OCI-LY7 (cell line): ENCODE results near the gene QPRT. TPM values are rescaled to one million over a fixed set of nuclear protein-coding genes. Genes with fewer than 3 reads are reported as not detected.

ENCODE experiments used
- BruUV-seq: library from RNA; stranded (reverse); fragments of 400-500 nt; replicated peaks from 2 replicates; lab custom pipeline; 2021; lab: Mats Ljungman, UMichigan
- CTCF ChIA-PET: fragments of 300-600 bp; sonication (Branson Sonifier 250); formaldehyde crosslinking; loops from one replicate; lab custom pipeline; 2022; ENCODE audit warnings: antibody characterized with exemption; ENCODE audit not compliant: unreplicated experiment; lab: Charles Lee
- POLR2A ChIA-PET: fragments of 300-600 bp; sonication (Branson Sonifier 250); formaldehyde crosslinking; loops from one replicate; lab custom pipeline; 2022; ENCODE audit warnings: antibody characterized with exemption; lab: Charles Lee
- DNase-seq: peaks from one replicate; pipeline ENCODE4 v3.0.0-alpha.2; 2015; ENCODE audit warnings: low spot score
- H2AFZ ChIP-seq: fragments of 200-600 bp; sonication (generic), shearing (Covaris generic); 2 replicates; pipeline ENCODE4 v1.6.1; 2014; ENCODE audit warnings: mild to moderate bottlenecking, antibody characterized with exemption, low read length, moderate library complexity
- H3K27ac ChIP-seq: fragments of 200-600 bp; sonication (generic); 2 replicates; pipeline ENCODE4 v1.5.1; 2014; ENCODE audit warnings: mixed run types, low read depth, mild to moderate bottlenecking, moderate library complexity, low read length, inconsistent platforms; ENCODE audit not compliant: poor library complexity, severe bottlenecking
- H3K36me3 ChIP-seq: fragments of 200-600 bp; sonication (generic); 2 replicates; pipeline ENCODE4 v1.6.1; 2014; ENCODE audit warnings: mild to moderate bottlenecking, antibody characterized with exemption, low read length, moderate library complexity, mixed read lengths; ENCODE audit not compliant: insufficient read depth
- H3K4me1 ChIP-seq: fragments of 200-600 bp; sonication (generic); 2 replicates; pipeline ENCODE4 v1.5.1; 2014; ENCODE audit warnings: mild to moderate bottlenecking, low read length; ENCODE audit not compliant: insufficient read depth, poor library complexity, severe bottlenecking
- H3K4me2 ChIP-seq: fragments of 200-600 bp; sonication (generic); 2 replicates; pipeline ENCODE4 v1.6.1; 2014; ENCODE audit warnings: mild to moderate bottlenecking, low read length
- H3K4me3 ChIP-seq: fragments of 200-600 bp; sonication (generic); 2 replicates; pipeline ENCODE4 v1.5.1; 2014; ENCODE audit warnings: mild to moderate bottlenecking, low read depth, low read length; ENCODE audit not compliant: poor library complexity, severe bottlenecking
- H3K79me2 ChIP-seq: fragments of 200-600 bp; sonication (generic); 2 replicates; pipeline ENCODE4 v1.6.1; 2016; ENCODE audit warnings: low read depth, mild to moderate bottlenecking, low read length, moderate library complexity, mixed read lengths; ENCODE audit not compliant: insufficient read depth
- H3K9me2 ChIP-seq: fragments of 200-600 bp; sonication (generic); 2 replicates; pipeline ENCODE4 v1.6.1; 2016; ENCODE audit warnings: mild to moderate bottlenecking, low read length, mixed read lengths; ENCODE audit not compliant: insufficient read depth
- H3K9me3 ChIP-seq: fragments of 200-600 bp; sonication (generic); 2 replicates; pipeline ENCODE4 v1.6.1; 2014; ENCODE audit warnings: mild to moderate bottlenecking, mixed run types, low read length, mixed read lengths
- H4K20me1 ChIP-seq: fragments of 200-600 bp; sonication (generic); 2 replicates; pipeline ENCODE4 v1.6.1; 2014; ENCODE audit warnings: mild to moderate bottlenecking, antibody characterized with exemption, low read length, moderate library complexity, mixed read lengths; ENCODE audit not compliant: insufficient read depth
- EZH2phosphoT487 ChIP-seq: fragments of 200-600 bp; sonication (generic); IDR thresholded peaks from 2 replicates; pipeline ENCODE4 v1.6.1; 2018; ENCODE audit warnings: low read depth, borderline replicate concordance, mild to moderate bottlenecking, mixed run types, antibody characterized with exemption, low read length, moderate library complexity, mixed read lengths
- intact Hi-C: fragments of 100-400 bp; cut with micrococcal nuclease; formaldehyde crosslinking; loops from one replicate; pipeline ENCODE4 v1.10.0; 2022; ENCODE audit not compliant: unreplicated experiment
- total RNA-seq, 2 experiments: library from RNA; depleted of rRNA in 1 of 2; stranded (reverse); fragments of >200 nt in 1 of 2; shearing (Covaris generic) in 1 of 2; gene quantifications; 2 replicates each; pipeline ENCODE4 v1.2.3, GENCODE V29; 2014 to 2022
- TF ChIP-seq, protein P1 (sequence below): fragments of 200-600 bp; sonication (generic); conservative IDR thresholded peaks from 2 replicates; pipeline ENCODE4 v1.5.1; 2014; ENCODE audit warnings: mild to moderate bottlenecking, antibody characterized with exemption, low read length, moderate library complexity, mixed read lengths

Gene QPRT
- total RNA-seq, 2 experiments from 2014 or later = 10.6 to 12.6 TPM

DNA sequence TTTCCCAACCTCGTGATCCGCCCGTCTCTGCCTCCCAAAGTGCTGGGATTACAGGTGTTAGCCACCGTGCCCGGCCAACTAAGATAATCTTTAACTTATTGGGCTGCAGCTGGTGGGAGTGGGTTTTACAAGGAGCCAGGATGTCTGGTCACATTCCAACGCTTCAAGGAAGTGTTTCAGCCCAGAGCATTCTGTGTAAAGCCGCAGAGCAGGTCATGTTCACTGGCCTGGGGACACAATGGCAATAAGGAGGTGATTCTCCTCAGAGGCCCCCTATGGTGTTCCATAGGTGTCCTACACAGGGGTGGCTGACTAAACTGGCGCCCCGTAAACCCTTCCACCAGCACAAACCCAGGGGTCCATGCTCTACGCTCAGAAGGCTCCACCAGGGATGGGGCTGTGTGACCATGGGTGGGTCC, 1.2 kb downstream of the QPRT start:
- H3K9me2 ChIP-seq = no peaks in the 10 kb centered on the region
- H4K20me1 ChIP-seq = no peaks in the 10 kb centered on the region
- TSS peak; percentile 36 for BruUV-seq
- DNase-seq = no peak
- no peak for TF ChIP-seq EZH2phosphoT487
- CTCF ChIA-PET = no interaction called here
- H3K4me3 ChIP-seq = peak overlapping the region; percentile 68
- H3K4me2 ChIP-seq = peak overlapping the region; percentile 93
- no peaks in the 10 kb centered on the region; the same call in 1 of the 2 replicates for H3K9me3 ChIP-seq
- POLR2A ChIA-PET = interaction anchor here (0.5 to 1.4 kb wide), 4 partner anchors 12 to 242 kb away, joined by 3 to 11 read pairs (median 3); no protein-coding TSS in a partner anchor
- peak overlapping the region; percentile 79 for H3K27ac ChIP-seq
- no peaks in the 10 kb centered on the region for H3K36me3 ChIP-seq
- no peaks in the 10 kb centered on the region; the same call in 1 of the 2 replicates for H3K79me2 ChIP-seq
- intact Hi-C loops = no loop called here
- peak overlapping the region; percentile 91; the same call in 1 of the 2 replicates for H2AFZ ChIP-seq
- peaks cover 28% of the 10 kb centered on the region for H3K4me1 ChIP-seq

- Histone ChIP-seq H3K4me2 (no peak overlapping the region), H3K9me2 (no peaks in the 10 kb centered on the region), H3K27ac (no peak overlapping the region), H3K79me2 (no peaks in the 10 kb centered on the region; the same call in 1 of the 2 replicates), H3K9me3 (no peaks in the 10 kb centered on the region; the same call in 1 of the 2 replicates), H3K4me3 (no peak overlapping the region), H3K36me3 (no peaks in the 10 kb centered on the region), H3K4me1 (peaks cover 26% of the 10 kb centered on the region), H2AFZ (no peak overlapping the region), H4K20me1 (no peaks in the 10 kb centered on the region)
- no TSS peak for BruUV-seq
- TF ChIP-seq EZH2phosphoT487 = no peak
- TF ChIP-seq, protein P1, sequence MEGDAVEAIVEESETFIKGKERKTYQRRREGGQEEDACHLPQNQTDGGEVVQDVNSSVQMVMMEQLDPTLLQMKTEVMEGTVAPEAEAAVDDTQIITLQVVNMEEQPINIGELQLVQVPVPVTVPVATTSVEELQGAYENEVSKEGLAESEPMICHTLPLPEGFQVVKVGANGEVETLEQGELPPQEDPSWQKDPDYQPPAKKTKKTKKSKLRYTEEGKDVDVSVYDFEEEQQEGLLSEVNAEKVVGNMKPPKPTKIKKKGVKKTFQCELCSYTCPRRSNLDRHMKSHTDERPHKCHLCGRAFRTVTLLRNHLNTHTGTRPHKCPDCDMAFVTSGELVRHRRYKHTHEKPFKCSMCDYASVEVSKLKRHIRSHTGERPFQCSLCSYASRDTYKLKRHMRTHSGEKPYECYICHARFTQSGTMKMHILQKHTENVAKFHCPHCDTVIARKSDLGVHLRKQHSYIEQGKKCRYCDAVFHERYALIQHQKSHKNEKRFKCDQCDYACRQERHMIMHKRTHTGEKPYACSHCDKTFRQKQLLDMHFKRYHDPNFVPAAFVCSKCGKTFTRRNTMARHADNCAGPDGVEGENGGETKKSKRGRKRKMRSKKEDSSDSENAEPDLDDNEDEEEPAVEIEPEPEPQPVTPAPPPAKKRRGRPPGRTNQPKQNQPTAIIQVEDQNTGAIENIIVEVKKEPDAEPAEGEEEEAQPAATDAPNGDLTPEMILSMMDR = no peak
- intact Hi-C loops = no loop called here
- no peak for DNase-seq
- ChIA-PET CTCF (no interaction called here), POLR2A (interaction anchor here (0.5 kb wide), 1 partner anchor 26 kb away, joined by 3 read pairs; no protein-coding TSS in a partner anchor)
These were observed 4.6 kb downstream of the QPRT start for GRCh38 chr16:29683543-29684090.

GRCh38 chr16:29684679-29685078, 5.7 kb downstream of the QPRT start:
- CTCF ChIA-PET = no interaction called here
- H3K79me2 ChIP-seq = no peaks in the 10 kb centered on the region; the same call in 1 of the 2 replicates

More at GRCh38 chr16:29684679-29685078, 5.7 kb downstream of the QPRT start:
- intact Hi-C loops = no loop called here
- Histone ChIP-seq H3K36me3 (no peaks in the 10 kb centered on the region), H4K20me1 (no peaks in the 10 kb centered on the region), H3K9me3 (no peaks in the 10 kb centered on the region; the same call in 1 of the 2 replicates), H3K9me2 (no peaks in the 10 kb centered on the region), H2AFZ (no peak overlapping the region), H3K27ac (no peak overlapping the region), H3K4me2 (no peak overlapping the region), H3K4me1 (peaks cover 20% of the 10 kb centered on the region), H3K4me3 (no peak overlapping the region)
- DNase-seq = no peak
- POLR2A ChIA-PET = interaction anchor here (0.6 kb wide), 1 partner anchor 1098 kb away, joined by 3 read pairs; no protein-coding TSS in a partner anchor
- no peak for TF ChIP-seq EZH2phosphoT487
- TF ChIP-seq, protein P1 = no peak
- BruUV-seq = no TSS peak
